Measurements from ENCODE around the gene DCP1B.

- TF ChIP-seq, protein P1, sequence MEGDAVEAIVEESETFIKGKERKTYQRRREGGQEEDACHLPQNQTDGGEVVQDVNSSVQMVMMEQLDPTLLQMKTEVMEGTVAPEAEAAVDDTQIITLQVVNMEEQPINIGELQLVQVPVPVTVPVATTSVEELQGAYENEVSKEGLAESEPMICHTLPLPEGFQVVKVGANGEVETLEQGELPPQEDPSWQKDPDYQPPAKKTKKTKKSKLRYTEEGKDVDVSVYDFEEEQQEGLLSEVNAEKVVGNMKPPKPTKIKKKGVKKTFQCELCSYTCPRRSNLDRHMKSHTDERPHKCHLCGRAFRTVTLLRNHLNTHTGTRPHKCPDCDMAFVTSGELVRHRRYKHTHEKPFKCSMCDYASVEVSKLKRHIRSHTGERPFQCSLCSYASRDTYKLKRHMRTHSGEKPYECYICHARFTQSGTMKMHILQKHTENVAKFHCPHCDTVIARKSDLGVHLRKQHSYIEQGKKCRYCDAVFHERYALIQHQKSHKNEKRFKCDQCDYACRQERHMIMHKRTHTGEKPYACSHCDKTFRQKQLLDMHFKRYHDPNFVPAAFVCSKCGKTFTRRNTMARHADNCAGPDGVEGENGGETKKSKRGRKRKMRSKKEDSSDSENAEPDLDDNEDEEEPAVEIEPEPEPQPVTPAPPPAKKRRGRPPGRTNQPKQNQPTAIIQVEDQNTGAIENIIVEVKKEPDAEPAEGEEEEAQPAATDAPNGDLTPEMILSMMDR (IDR thresholded peaks at IDR 0.05; ENCODE audit: extremely low read depth in 1 of 2, insufficient read depth in 1 of 2, low read depth in 1 of 2, low read length in 2 of 2), result no peak
- no peak for TF ChIP-seq POLR2A (IDR thresholded peaks at IDR 0.05; ENCODE audit: low read depth, low read length)
- no peak for TF ChIP-seq POLR2AphosphoS5 (IDR thresholded peaks at IDR 0.05; ENCODE audit: insufficient read depth, low read depth, low read length)
- TF ChIP-seq FOS (IDR thresholded peaks at IDR 0.05; ENCODE audit: borderline replicate concordance, insufficient read depth, low read length), result no peak
- TF ChIP-seq EZH2 (IDR thresholded peaks at IDR 0.05; ENCODE audit: borderline replicate concordance, low read depth, low read length, severe bottlenecking), result no peak
- TF ChIP-seq, protein P2, sequence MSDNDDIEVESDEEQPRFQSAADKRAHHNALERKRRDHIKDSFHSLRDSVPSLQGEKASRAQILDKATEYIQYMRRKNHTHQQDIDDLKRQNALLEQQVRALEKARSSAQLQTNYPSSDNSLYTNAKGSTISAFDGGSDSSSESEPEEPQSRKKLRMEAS (IDR thresholded peaks at IDR 0.05; ENCODE audit: insufficient read depth, insufficient read length), result no peak
- TF ChIP-seq JUN (IDR thresholded peaks at IDR 0.05; ENCODE audit: borderline replicate concordance, insufficient read depth, insufficient read length, low read depth), result no peak
These were observed 78.6 kb downstream of the DCP1B start for GRCh38 chr12:1925684-1926006.

Measured in endothelial cell of umbilical vein (primary cell).